ENCODE data around the gene CYP4V2.
"Not testable (repeated sequence)": the region's sequence is repeated elsewhere in the genome, so short reads cannot be mapped to it uniquely, and the experiment has no call there.

The CYP4V2 gene

GRCh38 chr4:186228514-186228894 lies 37.1 kb downstream of the CYP4V2 start:
- DNase-seq (ENCODE audit: low spot score) = no peak

GRCh38 chr4:186234367-186234766 lies 43.0 kb downstream of the CYP4V2 start:
- DNase-seq (ENCODE audit: low spot score) = no peak

- no peak for DNase-seq (ENCODE audit: low spot score)
These were observed 44.8 kb downstream of the CYP4V2 start for GRCh38 chr4:186236126-186236525.

GRCh38 chr4:186240452-186240847 lies 49.1 kb downstream of the CYP4V2 start:
- no peak for DNase-seq (ENCODE audit: low spot score)

GRCh38 chr4:186240848-186241491 lies 49.6 kb downstream of the CYP4V2 start:
- DNase-seq (ENCODE audit: low spot score) = no peak

- DNase-seq (ENCODE audit: low spot score) = no peak
These were observed 50.2 kb downstream of the CYP4V2 start for GRCh38 chr4:186241616-186242015.

GRCh38 chr4:186242031-186242430 lies 50.7 kb downstream of the CYP4V2 start:
- DNase-seq (ENCODE audit: low spot score) = not testable (repeated sequence)

GRCh38 chr4:186243331-186243730 lies 52.0 kb downstream of the CYP4V2 start:
- DNase-seq (ENCODE audit: low spot score) = no peak

- DNase-seq (ENCODE audit: low spot score) = no peak
These were observed 53.5 kb downstream of the CYP4V2 start for GRCh38 chr4:186244835-186245234.

GRCh38 chr4:186247062-186247752 lies 55.8 kb downstream of the CYP4V2 start:
- not testable (repeated sequence) for DNase-seq (ENCODE audit: low spot score)

- no peak for DNase-seq (ENCODE audit: low spot score)
These were observed 57.3 kb downstream of the CYP4V2 start for GRCh38 chr4:186248643-186249042.

GRCh38 chr4:186249785-186250754 lies 58.7 kb downstream of the CYP4V2 start:
- DNase-seq (ENCODE audit: low spot score) = no peak

GRCh38 chr4:186250760-186251159 lies 59.4 kb downstream of the CYP4V2 start:
- DNase-seq (ENCODE audit: low spot score) = no peak

- DNase-seq (ENCODE audit: low spot score) = no peak
These were observed 63.8 kb downstream of the CYP4V2 start for GRCh38 chr4:186255122-186255521.

- no peak for DNase-seq (ENCODE audit: low spot score)
These were observed 66.9 kb downstream of the CYP4V2 start for GRCh38 chr4:186258216-186258811.

GRCh38 chr4:186260117-186260503 lies 68.7 kb downstream of the CYP4V2 start:
- no peak for DNase-seq (ENCODE audit: low spot score)
